Stimulated activated effector memory CD8-positive, alpha-beta T cell treated with anti-CD3 and anti-CD28 coated beads, Interleukin-12 subunit alpha, Interleukin-12 subunit beta, amount 100 ng/mL, for 72 hours (primary cell): Measurements from ENCODE around the gene LRRTM4.
"Not testable (repeated sequence)": the region's sequence is repeated elsewhere in the genome, so short reads cannot be mapped to it uniquely, and the experiment has no call there.

Experiments used
- ATAC-seq: fragments of 150-1000 bp; cut with Tn5 transposase; 2 replicates; pipeline ENCODE4 v1.10.0; 2021
- DNase-seq, 2 donors: peaks; one replicate each; pipeline ENCODE4 v3.0.0; 2021 to 2022; ENCODE audit warnings: low spot score in 2 of 2
- H3K27ac Mint-ChIP-seq: one replicate; pipeline ENCODE4 v1.8.0; 2022; ENCODE audit warnings: mild to moderate bottlenecking, mixed read lengths
- H3K36me3 Mint-ChIP-seq: one replicate; pipeline ENCODE4 v1.8.0; 2022; ENCODE audit warnings: mild to moderate bottlenecking, mixed read lengths
- H3K4me1 Mint-ChIP-seq: one replicate; pipeline ENCODE4 v1.8.0; 2022; ENCODE audit warnings: mixed read lengths
- H3K4me3 Mint-ChIP-seq: one replicate; pipeline ENCODE4 v1.8.0; 2022; ENCODE audit warnings: mild to moderate bottlenecking, mixed read lengths
- H3K9me3 Mint-ChIP-seq: one replicate; pipeline ENCODE4 v1.8.0; 2022; ENCODE audit warnings: mixed read lengths

The LRRTM4 gene

DNA sequence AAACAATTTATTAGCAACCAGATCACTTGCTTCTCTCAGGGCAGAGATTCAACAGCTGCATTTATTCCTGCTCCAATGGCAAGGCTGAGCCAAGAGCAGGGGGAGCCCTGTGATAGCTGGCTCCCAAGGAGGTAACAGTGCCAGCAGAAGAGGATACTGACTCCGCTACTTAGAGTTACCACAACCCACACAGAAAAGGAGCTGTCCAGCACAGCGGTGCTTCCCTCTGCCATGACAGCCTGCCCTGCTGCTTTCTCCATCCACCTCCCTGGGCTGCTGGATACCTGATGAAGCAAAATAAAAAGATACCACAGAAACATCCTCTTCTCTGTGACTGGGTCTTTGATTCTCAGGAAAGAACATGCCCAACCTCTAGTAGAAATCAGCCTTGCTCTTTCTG is 467.2 kb downstream of the LRRTM4 start:
- ATAC-seq (no peak), DNase-seq (no peak)
- Mint-ChIP-seq H3K36me3 (no peaks in the 10 kb centered on the region), H3K4me3 (no peak overlapping the region), H3K27ac (no peak overlapping the region), H3K9me3 (peaks cover 14% of the 10 kb centered on the region), H3K4me1 (no peaks in the 10 kb centered on the region)

DNA sequence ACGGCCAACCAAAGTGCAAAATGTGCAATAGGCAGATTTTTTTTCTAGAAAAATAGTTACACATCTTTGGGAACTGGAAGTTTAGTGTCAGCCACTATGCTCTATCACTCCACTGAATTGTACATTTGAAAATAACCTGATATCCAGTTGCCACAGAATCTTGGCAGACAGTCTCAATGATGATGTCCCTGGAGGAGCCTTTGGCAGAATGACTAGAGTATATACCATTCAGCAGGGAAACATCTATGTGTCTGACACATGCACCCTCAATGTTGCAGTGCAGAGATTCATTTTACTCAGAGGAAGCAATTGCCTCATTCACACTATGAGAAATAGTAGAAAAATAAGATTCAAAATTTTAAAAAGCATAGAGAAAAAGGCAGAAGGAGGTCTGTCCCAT is 475.8 kb downstream of the LRRTM4 start:
- Mint-ChIP-seq H3K36me3 (no peaks in the 10 kb centered on the region), H3K4me1 (no peaks in the 10 kb centered on the region), H3K9me3 (peaks cover 18% of the 10 kb centered on the region), H3K27ac (no peak overlapping the region), H3K4me3 (no peak overlapping the region)
- ATAC-seq (no peak), DNase-seq (no peak)

DNA sequence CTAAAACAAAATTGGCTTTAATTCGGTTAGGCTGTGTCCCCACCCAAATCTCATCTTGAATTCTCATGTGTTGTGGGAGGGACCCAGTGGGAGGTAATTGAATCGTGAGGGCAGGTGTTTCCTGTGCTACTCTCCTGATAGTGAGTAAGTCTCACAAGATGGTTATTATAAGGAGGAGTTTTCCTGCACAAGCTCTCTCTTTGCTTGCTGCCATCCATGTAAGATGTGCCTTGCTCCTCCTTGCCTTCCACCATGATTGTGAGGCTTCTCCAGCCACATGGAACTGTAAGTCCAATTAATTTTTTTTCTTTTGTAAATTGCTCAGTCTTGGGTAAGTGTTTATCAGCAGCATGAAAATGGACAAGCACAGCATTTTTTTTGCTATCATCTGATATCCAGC is 476.7 kb downstream of the LRRTM4 start:
- H3K9me3 Mint-ChIP-seq, result peaks cover 18% of the 10 kb centered on the region
- H3K4me3 Mint-ChIP-seq, DNase-seq, H3K4me1 Mint-ChIP-seq, H3K27ac Mint-ChIP-seq, H3K36me3 Mint-ChIP-seq, ATAC-seq: not testable (repeated sequence)

DNA sequence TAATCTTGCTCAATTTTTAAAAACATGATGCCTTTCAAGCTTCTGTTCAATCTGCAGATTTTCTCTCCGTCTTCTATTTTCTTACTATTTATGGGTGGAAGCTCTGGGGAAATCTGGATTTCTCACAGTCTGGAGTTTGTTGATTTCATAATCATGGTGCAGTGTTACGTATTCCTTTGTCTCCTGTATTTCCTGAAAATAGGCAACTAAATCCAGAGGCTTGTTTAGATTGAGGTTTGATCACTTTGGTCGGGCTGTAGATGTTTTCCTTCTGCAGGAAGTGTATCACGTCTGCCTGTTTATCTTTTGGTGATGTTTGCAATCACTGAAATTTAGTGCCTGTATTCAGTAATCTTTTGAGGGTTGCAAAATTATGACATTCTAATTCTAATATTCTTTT is 487.7 kb downstream of the LRRTM4 start:
- ATAC-seq (no peak), DNase-seq (no peak)
- H3K4me1 Mint-ChIP-seq, result no peaks in the 10 kb centered on the region
- no peak overlapping the region for H3K4me3 Mint-ChIP-seq
- H3K36me3 Mint-ChIP-seq, result no peaks in the 10 kb centered on the region
- H3K9me3 Mint-ChIP-seq, result peaks cover 21% of the 10 kb centered on the region
- H3K27ac Mint-ChIP-seq, result no peak overlapping the region

DNA sequence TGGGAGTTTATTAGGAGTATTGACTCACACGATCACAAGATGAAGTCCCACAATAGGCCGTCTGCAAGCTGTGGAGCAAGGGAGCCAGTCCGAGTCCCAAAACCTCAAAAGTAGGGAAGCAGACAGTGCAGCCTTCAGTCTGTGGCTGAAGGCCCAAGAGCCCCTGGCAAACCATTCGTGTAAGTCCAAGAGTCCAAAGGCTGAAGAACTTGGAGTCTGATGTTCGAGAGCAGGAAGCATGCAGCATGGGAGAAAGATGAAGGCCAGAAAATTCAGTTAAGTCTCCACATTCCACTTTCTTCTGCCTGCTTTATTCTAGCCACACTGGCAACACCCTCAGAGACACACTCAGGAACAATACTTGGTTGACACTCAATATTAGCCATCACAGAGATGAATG is 492.9 kb downstream of the LRRTM4 start:
- not testable (repeated sequence) for ATAC-seq, H3K4me1 Mint-ChIP-seq, H3K36me3 Mint-ChIP-seq, H3K4me3 Mint-ChIP-seq, H3K27ac Mint-ChIP-seq, DNase-seq
- H3K9me3 Mint-ChIP-seq, result peaks cover 25% of the 10 kb centered on the region

DNA sequence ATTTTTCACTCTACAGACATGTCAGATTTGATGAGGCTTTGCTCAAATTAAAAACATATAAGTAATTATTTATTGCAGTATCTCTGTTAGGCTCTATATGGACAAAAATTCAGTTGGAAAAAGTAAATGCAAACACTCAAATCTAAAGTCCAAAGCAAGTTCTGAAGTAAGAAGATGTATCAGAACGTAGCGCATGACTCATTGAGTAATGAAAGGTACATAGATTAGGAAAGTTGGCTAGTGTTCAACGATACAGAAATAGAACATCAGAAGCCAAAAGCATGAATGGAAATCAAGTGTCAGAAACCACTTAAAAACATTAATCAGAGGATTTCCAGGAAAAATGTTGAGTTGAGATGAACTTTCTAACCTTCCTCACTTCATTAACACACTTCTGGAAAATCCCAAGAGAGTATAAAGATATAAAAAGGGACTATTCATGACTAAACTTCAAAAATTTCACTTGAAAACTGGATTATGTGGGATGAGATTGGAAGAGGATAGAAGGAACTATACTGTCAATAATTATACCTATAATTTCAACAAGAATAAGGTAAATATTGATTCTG is 494.1 kb downstream of the LRRTM4 start:
- Mint-ChIP-seq H3K27ac (no peak overlapping the region), H3K4me1 (no peaks in the 10 kb centered on the region), H3K36me3 (no peaks in the 10 kb centered on the region), H3K9me3 (peaks cover 30% of the 10 kb centered on the region), H3K4me3 (no peak overlapping the region)
- DNase-seq, result no peak
- ATAC-seq, result no peak

DNA sequence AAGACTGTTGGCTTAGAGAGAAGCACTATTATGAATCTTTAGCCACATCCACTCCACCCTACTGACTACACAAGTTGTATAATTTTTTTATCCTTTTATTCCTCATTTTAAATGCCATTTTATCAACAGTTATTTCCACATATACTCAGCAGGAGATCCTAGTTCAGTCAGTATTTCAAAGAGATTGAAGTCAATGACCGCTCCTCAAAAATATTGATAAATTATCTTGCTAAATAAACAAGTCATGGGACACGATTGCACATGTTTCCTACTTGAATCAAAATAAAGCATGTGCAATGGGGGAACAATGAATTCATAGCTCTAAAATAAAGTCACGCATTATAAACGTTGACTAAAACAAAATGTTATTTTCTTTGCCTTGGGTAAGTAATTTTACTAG is 496.5 kb downstream of the LRRTM4 start:
- Mint-ChIP-seq H3K36me3 (no peaks in the 10 kb centered on the region), H3K9me3 (peaks cover 25% of the 10 kb centered on the region), H3K4me3 (no peak overlapping the region), H3K27ac (no peak overlapping the region), H3K4me1 (no peaks in the 10 kb centered on the region)
- DNase-seq (no peak), ATAC-seq (no peak)

DNA sequence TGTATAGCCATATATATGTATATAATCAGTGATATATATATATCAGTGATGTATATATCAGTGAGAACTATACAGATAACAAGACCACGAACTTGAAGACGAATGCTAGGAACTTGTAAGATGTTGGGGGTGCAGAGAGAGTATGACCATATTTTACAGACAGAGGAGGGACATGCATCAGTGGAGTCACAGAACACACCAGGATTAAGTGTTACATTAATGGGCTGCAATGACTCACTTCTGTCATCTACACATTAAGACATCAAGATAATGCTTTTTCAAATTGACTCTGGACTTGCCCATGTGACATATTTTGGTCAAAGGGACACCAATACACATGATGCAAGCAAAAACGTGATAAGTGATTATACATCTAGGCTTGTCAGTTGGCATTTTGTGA is 501.0 kb downstream of the LRRTM4 start:
- no peak overlapping the region for H3K4me3 Mint-ChIP-seq
- peaks cover 12% of the 10 kb centered on the region for H3K9me3 Mint-ChIP-seq
- H3K36me3 Mint-ChIP-seq, result no peaks in the 10 kb centered on the region
- H3K27ac Mint-ChIP-seq, result no peak overlapping the region
- no peaks in the 10 kb centered on the region for H3K4me1 Mint-ChIP-seq
- DNase-seq (no peak), ATAC-seq (no peak)

DNA sequence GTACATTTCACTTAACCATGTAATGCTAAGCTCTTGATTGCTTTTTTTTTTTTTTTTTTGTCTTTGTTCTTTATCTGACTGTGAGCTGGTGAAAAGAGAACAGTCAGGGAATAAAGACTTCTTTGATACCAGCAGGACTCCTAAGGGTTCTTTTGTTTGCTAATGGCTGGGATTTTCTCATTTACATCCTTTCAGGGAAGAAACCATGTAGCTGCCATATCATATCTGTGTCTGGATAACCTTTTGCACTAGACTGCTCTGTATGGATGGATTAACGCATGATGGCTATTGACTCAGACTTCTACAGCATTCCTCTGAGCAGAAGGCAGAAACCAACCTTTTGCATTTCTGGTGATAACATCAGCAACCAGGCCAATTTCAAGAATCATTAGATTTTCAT is 504.0 kb downstream of the LRRTM4 start:
- Mint-ChIP-seq H3K36me3 (no peaks in the 10 kb centered on the region), H3K4me1 (no peaks in the 10 kb centered on the region), H3K27ac (no peak overlapping the region), H3K9me3 (peaks cover 6% of the 10 kb centered on the region), H3K4me3 (no peak overlapping the region)
- ATAC-seq (no peak), DNase-seq (no peak)

DNA sequence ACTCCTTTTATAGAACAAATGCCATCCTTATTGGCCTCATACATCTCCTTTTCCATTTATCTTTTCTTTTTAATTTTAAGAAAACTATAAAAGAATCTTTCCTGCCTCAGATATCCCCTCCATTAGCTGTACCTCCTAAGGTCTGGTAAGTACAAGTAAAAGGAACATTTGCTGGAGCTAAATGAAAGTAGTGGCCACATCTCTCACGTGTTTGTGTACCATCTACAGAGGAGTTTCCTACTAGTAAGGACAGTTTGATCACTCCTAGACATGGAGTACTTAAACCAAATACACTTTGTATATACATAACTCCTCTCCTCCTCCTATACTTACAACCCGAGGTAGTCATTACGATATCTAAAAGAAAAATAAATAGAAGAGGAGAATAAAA is 504.8 kb downstream of the LRRTM4 start:
- peaks cover 9% of the 10 kb centered on the region for H3K9me3 Mint-ChIP-seq
- DNase-seq (no peak), ATAC-seq (no peak)
- H3K4me3 Mint-ChIP-seq, result no peak overlapping the region
- no peaks in the 10 kb centered on the region for H3K36me3 Mint-ChIP-seq
- no peak overlapping the region for H3K27ac Mint-ChIP-seq
- H3K4me1 Mint-ChIP-seq, result no peaks in the 10 kb centered on the region

DNA sequence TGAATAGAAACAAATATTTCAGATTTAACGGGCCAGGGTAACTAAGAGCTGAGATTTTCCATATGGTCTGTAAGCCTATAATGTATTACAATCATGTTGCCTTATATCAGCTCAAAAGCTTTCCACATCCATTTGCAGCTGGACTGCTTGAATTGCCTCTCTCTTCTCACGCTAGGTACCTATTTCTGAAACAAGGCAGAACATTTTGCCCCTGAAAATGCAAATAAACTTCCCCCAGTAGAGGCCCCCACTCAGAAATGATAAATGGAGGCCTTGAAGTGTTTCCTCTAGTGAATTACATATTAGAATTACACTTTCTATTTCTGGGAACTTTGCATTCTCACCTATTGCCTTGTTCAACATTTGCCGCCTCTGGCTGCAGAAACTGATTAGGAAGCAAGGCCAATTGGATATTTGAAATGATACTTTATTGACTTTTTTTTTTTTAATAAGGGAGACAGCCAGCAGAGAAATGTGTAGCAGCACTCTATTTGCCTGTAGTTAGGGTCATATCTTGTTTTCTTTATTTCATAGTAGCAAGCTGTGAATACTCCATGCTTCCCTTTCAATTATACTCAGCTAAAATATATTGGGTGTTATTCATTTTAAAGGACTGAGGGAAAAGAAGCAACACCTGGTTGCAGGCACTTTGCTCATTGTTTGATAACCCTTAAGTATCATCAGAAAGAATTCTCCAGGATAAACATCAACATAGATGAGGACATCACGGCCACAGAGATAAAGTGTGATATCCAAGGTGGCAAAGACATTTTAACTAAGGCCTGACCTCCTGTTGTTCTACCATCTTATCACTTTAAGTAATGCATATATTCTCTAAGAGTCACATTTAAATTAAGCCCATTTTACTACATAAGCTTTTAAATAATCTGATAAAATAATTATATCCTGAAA is 505.5 kb downstream of the LRRTM4 start:
- Mint-ChIP-seq H3K4me3 (no peak overlapping the region), H3K4me1 (no peaks in the 10 kb centered on the region), H3K9me3 (peaks cover 7% of the 10 kb centered on the region), H3K36me3 (no peaks in the 10 kb centered on the region), H3K27ac (no peak overlapping the region)
- ATAC-seq (no peak), DNase-seq (no peak)

DNA sequence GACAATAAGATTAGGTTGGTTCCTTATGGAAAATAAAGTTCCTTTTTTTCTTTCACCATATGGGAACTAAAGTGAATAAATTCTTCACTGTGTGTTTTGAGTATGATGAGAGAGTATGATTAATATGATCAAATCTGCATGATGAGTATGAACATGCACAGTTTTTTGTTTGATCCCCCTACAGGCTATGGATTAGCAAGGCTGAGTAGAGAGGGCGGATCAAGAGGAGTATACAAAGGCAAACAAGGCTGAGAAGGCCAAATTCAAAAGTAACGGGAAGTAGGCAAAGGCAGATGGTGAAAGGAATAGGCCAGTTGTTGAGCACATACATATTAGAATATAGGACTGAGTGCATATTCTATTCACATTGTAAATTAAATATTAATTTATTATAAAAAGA is 508.2 kb downstream of the LRRTM4 start:
- Mint-ChIP-seq H3K27ac (no peak overlapping the region), H3K4me1 (no peaks in the 10 kb centered on the region), H3K4me3 (no peak overlapping the region), H3K36me3 (no peaks in the 10 kb centered on the region), H3K9me3 (peaks cover 14% of the 10 kb centered on the region)
- no peak for DNase-seq
- no peak for ATAC-seq

DNA sequence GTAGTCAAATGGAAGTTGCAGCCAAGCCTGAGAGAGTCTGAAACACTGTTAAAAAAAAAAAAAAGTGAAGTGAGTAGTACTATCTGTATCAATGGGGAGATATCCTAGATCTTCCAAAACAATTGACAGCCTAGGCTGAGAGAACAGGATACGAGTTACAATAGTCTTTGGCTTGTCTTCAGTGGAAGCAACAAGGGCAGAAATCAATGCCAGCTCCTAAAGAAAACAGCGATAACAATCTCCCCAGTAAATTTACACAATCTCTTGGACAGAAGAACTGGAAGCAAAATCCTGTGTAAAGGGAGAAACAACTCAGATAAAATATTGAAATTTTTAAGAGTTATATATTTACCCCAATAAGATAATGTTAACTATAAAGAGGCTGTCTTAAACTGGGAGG is 508.7 kb downstream of the LRRTM4 start:
- H3K36me3 Mint-ChIP-seq, result no peaks in the 10 kb centered on the region
- ATAC-seq (no peak), DNase-seq (no peak)
- H3K4me1 Mint-ChIP-seq, result no peaks in the 10 kb centered on the region
- no peak overlapping the region for H3K4me3 Mint-ChIP-seq
- H3K27ac Mint-ChIP-seq, result no peak overlapping the region
- peaks cover 14% of the 10 kb centered on the region for H3K9me3 Mint-ChIP-seq

DNA sequence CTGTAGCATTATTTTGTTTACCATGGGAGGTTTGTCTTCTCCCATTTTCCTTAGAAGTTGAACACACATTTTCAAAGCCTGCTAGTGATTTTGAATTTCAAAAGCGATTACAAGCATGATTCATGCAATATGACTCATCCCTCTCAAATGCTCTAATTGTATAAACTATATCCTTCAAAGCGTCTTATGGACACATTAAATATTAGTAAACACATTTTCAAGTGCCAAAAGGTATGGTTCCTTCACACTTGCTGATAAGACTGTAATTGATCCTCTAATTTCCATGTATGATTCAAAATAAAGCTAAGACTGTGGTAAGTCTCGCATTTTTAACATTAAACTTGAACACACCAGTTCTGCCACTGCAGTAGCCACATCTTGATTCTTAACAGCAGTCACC is 512.9 kb downstream of the LRRTM4 start:
- Mint-ChIP-seq H3K4me3 (no peak overlapping the region), H3K27ac (no peak overlapping the region), H3K4me1 (no peaks in the 10 kb centered on the region), H3K9me3 (peaks cover 20% of the 10 kb centered on the region), H3K36me3 (no peaks in the 10 kb centered on the region)
- ATAC-seq (no peak), DNase-seq (no peak)

DNA sequence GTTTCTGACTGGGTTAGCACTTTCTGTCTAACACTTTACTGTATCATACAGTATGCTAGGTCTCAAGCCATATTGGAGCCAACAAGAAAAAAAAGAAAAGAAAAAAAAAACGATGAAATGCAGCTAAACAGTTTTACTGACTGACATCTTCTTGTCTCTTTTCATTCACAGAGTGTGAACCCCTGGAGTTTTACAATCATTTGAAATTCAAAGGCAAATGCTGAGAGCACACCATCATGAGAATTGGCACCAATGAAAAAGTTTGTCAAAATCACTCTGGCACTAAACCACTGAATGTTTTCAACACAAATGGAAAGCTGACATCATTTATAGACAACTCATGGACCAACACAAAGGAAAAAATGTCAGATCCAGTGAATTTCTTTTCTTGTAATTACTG is 513.3 kb downstream of the LRRTM4 start:
- Mint-ChIP-seq H3K4me1 (no peaks in the 10 kb centered on the region), H3K36me3 (no peaks in the 10 kb centered on the region), H3K27ac (no peak overlapping the region), H3K9me3 (peaks cover 18% of the 10 kb centered on the region), H3K4me3 (no peak overlapping the region)
- no peak for DNase-seq
- no peak for ATAC-seq

DNA sequence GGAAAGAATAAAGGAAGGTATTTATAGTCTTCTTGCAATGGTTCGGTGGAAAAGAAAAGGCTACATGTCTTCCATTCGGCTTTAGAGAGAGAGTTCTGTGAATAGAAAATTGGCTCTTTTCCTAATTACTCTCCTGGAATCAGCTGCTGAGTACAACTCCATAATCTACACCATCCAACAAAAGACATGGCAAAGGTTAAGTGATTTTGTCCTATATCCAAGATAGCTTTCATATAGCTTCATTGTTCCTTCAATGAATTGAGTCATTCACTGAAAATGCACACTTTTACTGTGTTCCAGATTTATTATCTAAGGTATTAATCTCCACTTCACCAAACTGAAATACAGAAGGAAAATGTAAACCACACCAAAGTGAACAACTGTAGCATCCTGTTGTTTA is 514.5 kb downstream of the LRRTM4 start:
- Mint-ChIP-seq H3K36me3 (no peaks in the 10 kb centered on the region), H3K9me3 (peaks cover 14% of the 10 kb centered on the region), H3K4me1 (no peaks in the 10 kb centered on the region), H3K27ac (no peak overlapping the region), H3K4me3 (no peak overlapping the region)
- no peak for ATAC-seq
- no peak for DNase-seq
